Tibial artery (tissue), 4 donors: ENCODE data around the gene METRN.

Experiments used
- DNase-seq, 2 donors: peaks; one replicate each; pipeline ENCODE4 v3.0.0-alpha.2; 2019
- H3K27ac ChIP-seq, 2 donors: fragments of 200-600 bp; sonication (generic) in 1 of 2; 1 replicate in 1 of 2; 2 replicates in 1 of 2; pipeline ENCODE4 v1.5.1; 2018 to 2019; ENCODE audit warnings: mild to moderate bottlenecking in 1 of 2
- H3K27me3 ChIP-seq, 2 donors: fragments of 200-600 bp; sonication (generic) in 1 of 2; one replicate each; pipeline versions ENCODE4 v1.5.1 to v1.6.0; 2016 to 2019
- H3K36me3 ChIP-seq, 3 donors: fragments of 200-600 bp; sonication (generic) in 2 of 3; one replicate each; pipeline ENCODE4 v1.5.1; 2016 to 2019; ENCODE audit warnings: mild to moderate bottlenecking in 2 of 3
- H3K4me1 ChIP-seq, 4 donors: fragments of 200-600 bp; sonication (generic) in 2 of 4; 1 replicate in 3 of 4; 2 replicates in 1 of 4; pipeline ENCODE4 v1.5.1; 2016 to 2019
- H3K4me3 ChIP-seq, 2 donors: fragments of 200-600 bp; sonication (generic) in 1 of 2; 1 replicate in 1 of 2; 2 replicates in 1 of 2; pipeline ENCODE4 v1.5.1; 2018 to 2019; ENCODE audit warnings: mild to moderate bottlenecking in 2 of 2
- H3K9me3 ChIP-seq, 3 donors: fragments of 200-600 bp; sonication (generic) in 1 of 3; one replicate each; pipeline ENCODE4 v1.5.1; 2016 to 2019
- CTCF ChIP-seq, 2 experiments: fragments of 200-600 bp in 1 of 2; fragments of 450-650 bp in 1 of 2; IDR thresholded peaks; one replicate each; pipeline ENCODE4 v1.5.1; 2017 to 2019; ENCODE audit warnings: antibody characterized with exemption in 2 of 2, mild to moderate bottlenecking in 1 of 2, moderate library complexity in 1 of 2
- intact Hi-C: fragments of 100-400 bp; cut with DNase I; formaldehyde crosslinking; loops from one replicate; pipeline ENCODE4 v1.15.0; 2023; ENCODE audit warnings: low total_unique reads

Gene METRN

GRCh38 chr16:673399-673991, 41.4 kb upstream of the METRN start:
- no peak for TF ChIP-seq CTCF (IDR thresholded peaks at IDR 0.05)
- peaks cover 34 to 57% (median 43%) of the 10 kb centered on the region in 3 donors for H3K36me3 ChIP-seq
- H3K9me3 ChIP-seq: no peaks in the 10 kb centered on the region
- H3K4me1 ChIP-seq: peaks cover 7 to 34% (median 26%) of the 10 kb centered on the region in 4 donors
- H3K27ac ChIP-seq: no peak overlapping the region
- intact Hi-C loops: no loop called here
- DNase-seq: no peak
- H3K27me3 ChIP-seq: peaks cover 0 to 8% of the 10 kb centered on the region in 2 donors
- no peak overlapping the region for H3K4me3 ChIP-seq

- intact Hi-C loops: no loop called here
- DNase-seq: no peak
- no peak overlapping the region for H3K27ac ChIP-seq
- TF ChIP-seq CTCF (IDR thresholded peaks at IDR 0.05): no peak
- H3K4me1 ChIP-seq: peaks cover 0 to 31% (median 20%) of the 10 kb centered on the region in 4 donors
- peaks cover 0 to 8% of the 10 kb centered on the region in 2 donors for H3K27me3 ChIP-seq
- no peaks in the 10 kb centered on the region for H3K9me3 ChIP-seq
- H3K4me3 ChIP-seq: no peak overlapping the region
- H3K36me3 ChIP-seq: peaks cover 34 to 55% (median 43%) of the 10 kb centered on the region in 3 donors
These were observed 40.6 kb upstream of the METRN start for GRCh38 chr16:674214-674881.

GRCh38 chr16:674968-675883, 39.7 kb upstream of the METRN start, which contains the start of gene RHBDL1:
RHBDL1 (plus strand) TSS chr16:675671; CDS start chr16:675791, 120 bp downstream.
- peak within 1 kb of the TSS; percentile 42 to 49 for H3K4me3 ChIP-seq
- TF ChIP-seq CTCF (IDR thresholded peaks at IDR 0.05): no peak
- peak within 1 kb of the TSS in 1 of 2 donors; percentile 33 for H3K27ac ChIP-seq

GRCh38 chr16:675884-676564, 38.9 kb upstream of the METRN start:
- TF ChIP-seq CTCF (IDR thresholded peaks at IDR 0.05): no peak
- no peaks in the 10 kb centered on the region for H3K9me3 ChIP-seq
- peak overlapping the region; percentile 42 to 49 for H3K4me3 ChIP-seq
- H3K27ac ChIP-seq: peak overlapping the region in 1 of 2 donors; percentile 33
- peaks cover 0 to 8% of the 10 kb centered on the region in 2 donors for H3K27me3 ChIP-seq
- H3K36me3 ChIP-seq: peaks cover 21 to 38% (median 29%) of the 10 kb centered on the region in 3 donors
- no peak for DNase-seq
- intact Hi-C loops: no loop called here
- peaks cover 0 to 39% (median 22%) of the 10 kb centered on the region in 4 donors for H3K4me1 ChIP-seq

More at GRCh38 chr16:674968-675883, 39.7 kb upstream of the METRN start, which contains the start of gene RHBDL1:
- Histone ChIP-seq H3K9me3 (no peaks in the 10 kb centered on the region), H3K4me1 (peaks cover 0 to 32% (median 18%) of the 10 kb centered on the region in 4 donors), H3K36me3 (peaks cover 29 to 46% (median 37%) of the 10 kb centered on the region in 3 donors), H3K27me3 (peaks cover 0 to 8% of the 10 kb centered on the region in 2 donors)
- DNase-seq: no peak
- intact Hi-C loops: no loop called here

GRCh38 chr16:676565-676902, 38.4 kb upstream of the METRN start:
- Histone ChIP-seq H3K27ac (no peak overlapping the region), H3K4me3 (no peak overlapping the region), H3K27me3 (peaks cover 0 to 8% of the 10 kb centered on the region in 2 donors), H3K9me3 (no peaks in the 10 kb centered on the region), H3K36me3 (peaks cover 18 to 37% (median 26%) of the 10 kb centered on the region in 3 donors), H3K4me1 (peaks cover 0 to 44% (median 27%) of the 10 kb centered on the region in 4 donors)
- DNase-seq: no peak
- intact Hi-C loops: no loop called here
- no peak for TF ChIP-seq CTCF (IDR thresholded peaks at IDR 0.05)
